Loucy (cell line): ENCODE measurements around the gene ERG28.

ENCODE experiments used
- EZH2phosphoT487 ChIP-seq: fragments of 200-600 bp; IDR thresholded peaks from 2 replicates; pipeline ENCODE4 v1.6.1; 2018; ENCODE audit warnings: antibody characterized with exemption, mild to moderate bottlenecking, moderate library complexity, borderline replicate concordance
- TF ChIP-seq, protein P1 (sequence below): fragments of 200-600 bp; sonication (generic); conservative IDR thresholded peaks from 2 replicates; pipeline ENCODE4 v1.5.1; 2014; ENCODE audit warnings: mild to moderate bottlenecking, antibody characterized with exemption, low read length

DNA sequence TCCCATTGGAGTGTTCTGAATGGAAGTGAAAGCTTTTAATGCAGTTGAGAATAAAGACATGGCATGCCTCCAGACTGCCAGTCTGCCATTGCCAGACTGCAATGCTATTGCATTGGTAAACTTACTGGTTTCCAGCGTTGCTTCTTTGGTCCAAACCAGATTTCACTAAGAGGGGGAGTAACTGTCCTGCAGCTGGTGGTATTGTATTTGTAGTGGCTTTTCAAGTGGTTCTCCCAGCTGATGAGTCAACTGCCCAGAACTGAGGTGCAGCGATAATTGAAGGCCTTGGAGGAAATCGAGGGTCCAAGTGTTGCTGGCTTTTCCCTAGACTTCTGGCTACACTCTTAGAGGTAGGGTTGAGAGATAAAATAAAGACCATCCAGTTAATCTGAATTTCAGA, 31.9 kb downstream of the ERG28 start:
- TF ChIP-seq, protein P1, sequence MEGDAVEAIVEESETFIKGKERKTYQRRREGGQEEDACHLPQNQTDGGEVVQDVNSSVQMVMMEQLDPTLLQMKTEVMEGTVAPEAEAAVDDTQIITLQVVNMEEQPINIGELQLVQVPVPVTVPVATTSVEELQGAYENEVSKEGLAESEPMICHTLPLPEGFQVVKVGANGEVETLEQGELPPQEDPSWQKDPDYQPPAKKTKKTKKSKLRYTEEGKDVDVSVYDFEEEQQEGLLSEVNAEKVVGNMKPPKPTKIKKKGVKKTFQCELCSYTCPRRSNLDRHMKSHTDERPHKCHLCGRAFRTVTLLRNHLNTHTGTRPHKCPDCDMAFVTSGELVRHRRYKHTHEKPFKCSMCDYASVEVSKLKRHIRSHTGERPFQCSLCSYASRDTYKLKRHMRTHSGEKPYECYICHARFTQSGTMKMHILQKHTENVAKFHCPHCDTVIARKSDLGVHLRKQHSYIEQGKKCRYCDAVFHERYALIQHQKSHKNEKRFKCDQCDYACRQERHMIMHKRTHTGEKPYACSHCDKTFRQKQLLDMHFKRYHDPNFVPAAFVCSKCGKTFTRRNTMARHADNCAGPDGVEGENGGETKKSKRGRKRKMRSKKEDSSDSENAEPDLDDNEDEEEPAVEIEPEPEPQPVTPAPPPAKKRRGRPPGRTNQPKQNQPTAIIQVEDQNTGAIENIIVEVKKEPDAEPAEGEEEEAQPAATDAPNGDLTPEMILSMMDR: no peak
- no peak for TF ChIP-seq EZH2phosphoT487
